ENCODE results near the gene STOX1. TPM values are rescaled to one million over a fixed set of nuclear protein-coding genes. Genes with fewer than 3 reads are reported as not detected.

The STOX1 gene
- total RNA-seq, 1 experiment from 2014 or later: 5.9 TPM

DNA sequence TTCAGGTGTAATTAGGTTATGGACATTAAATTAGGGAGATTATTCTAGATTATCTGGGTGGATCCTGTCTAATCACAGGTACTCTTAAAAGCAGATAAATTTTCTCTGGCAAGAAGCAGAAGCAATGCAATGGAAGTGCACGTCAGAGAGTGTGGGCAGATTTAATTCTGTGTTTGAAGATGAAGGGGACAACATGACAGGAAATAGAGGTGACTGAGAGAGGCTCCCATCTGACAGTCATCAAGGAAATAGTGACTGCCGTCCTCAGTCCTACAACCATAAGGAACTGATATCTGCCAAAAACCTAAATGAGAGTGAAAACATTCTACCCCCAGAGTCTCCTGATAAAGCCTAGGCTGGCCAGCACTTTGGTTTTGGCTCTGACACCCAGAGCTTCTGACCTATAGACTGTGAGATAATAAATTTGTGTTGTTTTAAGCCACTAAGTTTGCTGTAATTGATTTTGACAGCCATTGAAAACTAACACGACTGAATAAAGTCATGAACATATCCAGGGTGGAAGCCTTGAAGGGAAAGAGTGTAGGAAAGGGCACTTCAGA, 43.3 kb downstream of the STOX1 start:
- no peaks in the 10 kb centered on the region for H3K79me2 ChIP-seq (ENCODE audit: insufficient read depth, low read length)
- intact Hi-C loops (cut with micrococcal nuclease): no loop called here
- no peak overlapping the region for H3K4me2 ChIP-seq (ENCODE audit: low read length)
- POLR2A ChIA-PET: no interaction called here
- H3K36me3 ChIP-seq (ENCODE audit: control insufficient read depth in 1 of 2, insufficient read depth in 2 of 2, low read length in 2 of 2): no peaks in the 10 kb centered on the region
- no TSS peak for BruUV-seq (replicated peaks)
- CTCF ChIA-PET: no interaction called here
- ATAC-seq: no peak
- no peaks in the 10 kb centered on the region for H4K20me1 ChIP-seq (ENCODE audit: insufficient read depth)
- H3K4me1 ChIP-seq (ENCODE audit: control insufficient read depth in 1 of 2, insufficient read depth in 2 of 2, low read length in 2 of 2): no peaks in the 10 kb centered on the region
- H3K9ac ChIP-seq (ENCODE audit: low read length): no peak overlapping the region
- no peak for DNase-seq (ENCODE audit: low read depth, low spot score)
- TF ChIP-seq ZFX (IDR thresholded peaks at IDR 0.05) (no peak), POLR2A (IDR thresholded peaks at IDR 0.05; ENCODE audit: borderline replicate concordance, extremely low read depth, insufficient read depth, insufficient read length) (no peak), CEBPB (IDR thresholded peaks at IDR 0.05; ENCODE audit: low read depth) (no peak), ZNF274 (IDR thresholded peaks at IDR 0.05; ENCODE audit: low read depth, low read length) (no peak), FOSL1 (IDR thresholded peaks at IDR 0.05; ENCODE audit: low read depth) (no peak), SP1 (IDR thresholded peaks at IDR 0.05; ENCODE audit: low read depth) (no peak), YY1 (IDR thresholded peaks at IDR 0.05; ENCODE audit: extremely low read depth, insufficient replicate concordance, low read depth, low read length) (no peak), SIN3A (IDR thresholded peaks at IDR 0.05; ENCODE audit: low read depth) (no peak), EGR1 (IDR thresholded peaks at IDR 0.05; ENCODE audit: low read depth) (no peak), EZH2phosphoT487 (IDR thresholded peaks at IDR 0.05; ENCODE audit: borderline replicate concordance) (no peak), RAD21 (IDR thresholded peaks at IDR 0.05; ENCODE audit: low read depth) (no peak), SRF (IDR thresholded peaks at IDR 0.05; ENCODE audit: low read depth) (no peak), JUND (IDR thresholded peaks at IDR 0.05) (no peak), EZH2 (IDR thresholded peaks at IDR 0.05) (no peak)
- TF ChIP-seq, protein P1, sequence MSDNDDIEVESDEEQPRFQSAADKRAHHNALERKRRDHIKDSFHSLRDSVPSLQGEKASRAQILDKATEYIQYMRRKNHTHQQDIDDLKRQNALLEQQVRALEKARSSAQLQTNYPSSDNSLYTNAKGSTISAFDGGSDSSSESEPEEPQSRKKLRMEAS (IDR thresholded peaks at IDR 0.05): no peak
- TF ChIP-seq, protein P2, sequence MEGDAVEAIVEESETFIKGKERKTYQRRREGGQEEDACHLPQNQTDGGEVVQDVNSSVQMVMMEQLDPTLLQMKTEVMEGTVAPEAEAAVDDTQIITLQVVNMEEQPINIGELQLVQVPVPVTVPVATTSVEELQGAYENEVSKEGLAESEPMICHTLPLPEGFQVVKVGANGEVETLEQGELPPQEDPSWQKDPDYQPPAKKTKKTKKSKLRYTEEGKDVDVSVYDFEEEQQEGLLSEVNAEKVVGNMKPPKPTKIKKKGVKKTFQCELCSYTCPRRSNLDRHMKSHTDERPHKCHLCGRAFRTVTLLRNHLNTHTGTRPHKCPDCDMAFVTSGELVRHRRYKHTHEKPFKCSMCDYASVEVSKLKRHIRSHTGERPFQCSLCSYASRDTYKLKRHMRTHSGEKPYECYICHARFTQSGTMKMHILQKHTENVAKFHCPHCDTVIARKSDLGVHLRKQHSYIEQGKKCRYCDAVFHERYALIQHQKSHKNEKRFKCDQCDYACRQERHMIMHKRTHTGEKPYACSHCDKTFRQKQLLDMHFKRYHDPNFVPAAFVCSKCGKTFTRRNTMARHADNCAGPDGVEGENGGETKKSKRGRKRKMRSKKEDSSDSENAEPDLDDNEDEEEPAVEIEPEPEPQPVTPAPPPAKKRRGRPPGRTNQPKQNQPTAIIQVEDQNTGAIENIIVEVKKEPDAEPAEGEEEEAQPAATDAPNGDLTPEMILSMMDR (IDR thresholded peaks at IDR 0.05 in 2 of 3, conservative IDR thresholded peaks at IDR 0.05 in 1 of 3; ENCODE audit: borderline replicate concordance in 1 of 3, insufficient read depth in 1 of 3, low read depth in 2 of 3, low read length in 2 of 3): no peak
- TF ChIP-seq, protein P3, sequence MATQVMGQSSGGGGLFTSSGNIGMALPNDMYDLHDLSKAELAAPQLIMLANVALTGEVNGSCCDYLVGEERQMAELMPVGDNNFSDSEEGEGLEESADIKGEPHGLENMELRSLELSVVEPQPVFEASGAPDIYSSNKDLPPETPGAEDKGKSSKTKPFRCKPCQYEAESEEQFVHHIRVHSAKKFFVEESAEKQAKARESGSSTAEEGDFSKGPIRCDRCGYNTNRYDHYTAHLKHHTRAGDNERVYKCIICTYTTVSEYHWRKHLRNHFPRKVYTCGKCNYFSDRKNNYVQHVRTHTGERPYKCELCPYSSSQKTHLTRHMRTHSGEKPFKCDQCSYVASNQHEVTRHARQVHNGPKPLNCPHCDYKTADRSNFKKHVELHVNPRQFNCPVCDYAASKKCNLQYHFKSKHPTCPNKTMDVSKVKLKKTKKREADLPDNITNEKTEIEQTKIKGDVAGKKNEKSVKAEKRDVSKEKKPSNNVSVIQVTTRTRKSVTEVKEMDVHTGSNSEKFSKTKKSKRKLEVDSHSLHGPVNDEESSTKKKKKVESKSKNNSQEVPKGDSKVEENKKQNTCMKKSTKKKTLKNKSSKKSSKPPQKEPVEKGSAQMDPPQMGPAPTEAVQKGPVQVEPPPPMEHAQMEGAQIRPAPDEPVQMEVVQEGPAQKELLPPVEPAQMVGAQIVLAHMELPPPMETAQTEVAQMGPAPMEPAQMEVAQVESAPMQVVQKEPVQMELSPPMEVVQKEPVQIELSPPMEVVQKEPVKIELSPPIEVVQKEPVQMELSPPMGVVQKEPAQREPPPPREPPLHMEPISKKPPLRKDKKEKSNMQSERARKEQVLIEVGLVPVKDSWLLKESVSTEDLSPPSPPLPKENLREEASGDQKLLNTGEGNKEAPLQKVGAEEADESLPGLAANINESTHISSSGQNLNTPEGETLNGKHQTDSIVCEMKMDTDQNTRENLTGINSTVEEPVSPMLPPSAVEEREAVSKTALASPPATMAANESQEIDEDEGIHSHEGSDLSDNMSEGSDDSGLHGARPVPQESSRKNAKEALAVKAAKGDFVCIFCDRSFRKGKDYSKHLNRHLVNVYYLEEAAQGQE (IDR thresholded peaks at IDR 0.05; ENCODE audit: low read depth): no peak
- H3K27ac ChIP-seq (ENCODE audit: low read depth, low read length): no peak overlapping the region
- no peaks in the 10 kb centered on the region for H3K27me3 ChIP-seq (ENCODE audit: insufficient read depth, low read length)
- H3K4me3 ChIP-seq (replicated peaks in 1 of 2; ENCODE audit: low read depth in 1 of 2, low read length in 2 of 2): no peak overlapping the region
- no peak overlapping the region for H2AFZ ChIP-seq (ENCODE audit: low read depth, low read length, poor library complexity, severe bottlenecking)
- H3K9me2 ChIP-seq (ENCODE audit: insufficient read depth): no peaks in the 10 kb centered on the region
- peaks cover 0 to 6% of the 10 kb centered on the region in 2 experiments; a peak in 1 of 4 replicates for H3K9me3 ChIP-seq (ENCODE audit: control insufficient read depth in 1 of 2, insufficient read depth in 1 of 2, low read depth in 1 of 2, low read length in 2 of 2)
- RAD21 ChIA-PET (ENCODE audit: low non-redundant PET in 1 of 2, low total read pairs in 2 of 2, uncharacterized antibody in 2 of 2, unreplicated experiment in 2 of 2): no interaction called here

Data from HCT116 (cell line).